Measurements from ENCODE around the gene TRIO.

Gene TRIO

GRCh38 chr5:14267991-14268708 is 125.0 kb downstream of the TRIO start:
- peaks cover 8% of the 10 kb centered on the region for H3K36me3 ChIP-seq (ENCODE audit: insufficient read depth, insufficient read length, low read length)
- H3K4me1 ChIP-seq (ENCODE audit: insufficient read depth, insufficient read length): peaks cover 10% of the 10 kb centered on the region
- no peaks in the 10 kb centered on the region for H3K9me3 ChIP-seq (ENCODE audit: insufficient read depth, low read length)
- no peak for DNase-seq (ENCODE audit: low read depth, low spot score)
- H3K4me3 ChIP-seq (ENCODE audit: insufficient read length, low read depth): no peak overlapping the region
- TF ChIP-seq ZNF274 (IDR thresholded peaks at IDR 0.05; ENCODE audit: low read depth, low read length) (no peak), YY1 (IDR thresholded peaks at IDR 0.05; ENCODE audit: insufficient read depth, insufficient read length) (no peak), SUZ12 (IDR thresholded peaks at IDR 0.05; ENCODE audit: extremely low read depth, insufficient read depth, insufficient read length) (no peak)
- H3K27me3 ChIP-seq (ENCODE audit: insufficient read depth, insufficient read length): no peaks in the 10 kb centered on the region
- H3K9ac ChIP-seq (ENCODE audit: insufficient read length, low read depth): no peak overlapping the region

- TF ChIP-seq ZNF274 (IDR thresholded peaks at IDR 0.05; ENCODE audit: low read depth, low read length): no peak
- no peak for TF ChIP-seq YY1 (IDR thresholded peaks at IDR 0.05; ENCODE audit: insufficient read depth, insufficient read length)
- TF ChIP-seq SUZ12 (IDR thresholded peaks at IDR 0.05; ENCODE audit: extremely low read depth, insufficient read depth, insufficient read length): no peak
- Histone ChIP-seq H3K4me1 (ENCODE audit: insufficient read depth, insufficient read length) (peaks cover 10% of the 10 kb centered on the region), H3K27me3 (ENCODE audit: insufficient read depth, insufficient read length) (no peaks in the 10 kb centered on the region), H3K9ac (ENCODE audit: insufficient read length, low read depth) (no peak overlapping the region), H3K4me3 (ENCODE audit: insufficient read length, low read depth) (no peak overlapping the region), H3K9me3 (ENCODE audit: insufficient read depth, low read length) (no peaks in the 10 kb centered on the region), H3K36me3 (ENCODE audit: insufficient read depth, insufficient read length, low read length) (peaks cover 8% of the 10 kb centered on the region)
- no peak for DNase-seq (ENCODE audit: low read depth, low spot score)
Measured at GRCh38 chr5:14268738-14269137, 125.6 kb downstream of the TRIO start.

GRCh38 chr5:14269395-14269794 is 126.3 kb downstream of the TRIO start:
- H3K4me1 ChIP-seq (ENCODE audit: insufficient read depth, insufficient read length): peaks cover 10% of the 10 kb centered on the region
- peaks cover 8% of the 10 kb centered on the region for H3K36me3 ChIP-seq (ENCODE audit: insufficient read depth, insufficient read length, low read length)
- no peak overlapping the region for H3K4me3 ChIP-seq (ENCODE audit: insufficient read length, low read depth)
- no peaks in the 10 kb centered on the region for H3K9me3 ChIP-seq (ENCODE audit: insufficient read depth, low read length)
- TF ChIP-seq ZNF274 (IDR thresholded peaks at IDR 0.05; ENCODE audit: low read depth, low read length): no peak
- no peak for TF ChIP-seq YY1 (IDR thresholded peaks at IDR 0.05; ENCODE audit: insufficient read depth, insufficient read length)
- no peak for TF ChIP-seq SUZ12 (IDR thresholded peaks at IDR 0.05; ENCODE audit: extremely low read depth, insufficient read depth, insufficient read length)
- H3K27me3 ChIP-seq (ENCODE audit: insufficient read depth, insufficient read length): no peaks in the 10 kb centered on the region
- DNase-seq (ENCODE audit: low read depth, low spot score): no peak
- no peak overlapping the region for H3K9ac ChIP-seq (ENCODE audit: insufficient read length, low read depth)

- peak; percentile 33 for DNase-seq (ENCODE audit: low read depth, low spot score)
- Histone ChIP-seq H3K4me1 (ENCODE audit: insufficient read depth, insufficient read length) (peaks cover 10% of the 10 kb centered on the region), H3K27me3 (ENCODE audit: insufficient read depth, insufficient read length) (no peaks in the 10 kb centered on the region), H3K36me3 (ENCODE audit: insufficient read depth, insufficient read length, low read length) (peaks cover 8% of the 10 kb centered on the region), H3K9me3 (ENCODE audit: insufficient read depth, low read length) (no peaks in the 10 kb centered on the region), H3K9ac (ENCODE audit: insufficient read length, low read depth) (peak overlapping the region; percentile 17), H3K4me3 (ENCODE audit: insufficient read length, low read depth) (no peak overlapping the region)
- no peak for TF ChIP-seq SUZ12 (IDR thresholded peaks at IDR 0.05; ENCODE audit: extremely low read depth, insufficient read depth, insufficient read length)
- no peak for TF ChIP-seq YY1 (IDR thresholded peaks at IDR 0.05; ENCODE audit: insufficient read depth, insufficient read length)
- no peak for TF ChIP-seq ZNF274 (IDR thresholded peaks at IDR 0.05; ENCODE audit: low read depth, low read length)
Measured at GRCh38 chr5:14270209-14270702, 127.1 kb downstream of the TRIO start.

- H3K9me3 ChIP-seq (ENCODE audit: insufficient read depth, low read length): no peaks in the 10 kb centered on the region
- H3K27me3 ChIP-seq (ENCODE audit: insufficient read depth, insufficient read length): no peaks in the 10 kb centered on the region
- TF ChIP-seq YY1 (IDR thresholded peaks at IDR 0.05; ENCODE audit: insufficient read depth, insufficient read length) (no peak), SUZ12 (IDR thresholded peaks at IDR 0.05; ENCODE audit: extremely low read depth, insufficient read depth, insufficient read length) (no peak), ZNF274 (IDR thresholded peaks at IDR 0.05; ENCODE audit: low read depth, low read length) (no peak)
- peaks cover 16% of the 10 kb centered on the region for H3K36me3 ChIP-seq (ENCODE audit: insufficient read depth, insufficient read length, low read length)
- no peak overlapping the region for H3K9ac ChIP-seq (ENCODE audit: insufficient read length, low read depth)
- no peak for DNase-seq (ENCODE audit: low read depth, low spot score)
- peaks cover 10% of the 10 kb centered on the region for H3K4me1 ChIP-seq (ENCODE audit: insufficient read depth, insufficient read length)
- H3K4me3 ChIP-seq (ENCODE audit: insufficient read length, low read depth): no peak overlapping the region
Measured at GRCh38 chr5:14272548-14273205, 129.5 kb downstream of the TRIO start.

GRCh38 chr5:14273207-14273767 is 130.1 kb downstream of the TRIO start:
- DNase-seq (ENCODE audit: low read depth, low spot score): no peak
- Histone ChIP-seq H3K9ac (ENCODE audit: insufficient read length, low read depth) (no peak overlapping the region), H3K4me1 (ENCODE audit: insufficient read depth, insufficient read length) (peaks cover 10% of the 10 kb centered on the region), H3K4me3 (ENCODE audit: insufficient read length, low read depth) (no peak overlapping the region), H3K27me3 (ENCODE audit: insufficient read depth, insufficient read length) (no peaks in the 10 kb centered on the region), H3K36me3 (ENCODE audit: insufficient read depth, insufficient read length, low read length) (peaks cover 16% of the 10 kb centered on the region), H3K9me3 (ENCODE audit: insufficient read depth, low read length) (no peaks in the 10 kb centered on the region)
- no peak for TF ChIP-seq SUZ12 (IDR thresholded peaks at IDR 0.05; ENCODE audit: extremely low read depth, insufficient read depth, insufficient read length)
- TF ChIP-seq ZNF274 (IDR thresholded peaks at IDR 0.05; ENCODE audit: low read depth, low read length): no peak
- no peak for TF ChIP-seq YY1 (IDR thresholded peaks at IDR 0.05; ENCODE audit: insufficient read depth, insufficient read length)

- Histone ChIP-seq H3K9ac (ENCODE audit: insufficient read length, low read depth) (no peak overlapping the region), H3K4me1 (ENCODE audit: insufficient read depth, insufficient read length) (no peaks in the 10 kb centered on the region), H3K36me3 (ENCODE audit: insufficient read depth, insufficient read length, low read length) (peaks cover 29% of the 10 kb centered on the region), H3K4me3 (ENCODE audit: insufficient read length, low read depth) (no peak overlapping the region), H3K9me3 (ENCODE audit: insufficient read depth, low read length) (no peaks in the 10 kb centered on the region), H3K27me3 (ENCODE audit: insufficient read depth, insufficient read length) (no peaks in the 10 kb centered on the region)
- DNase-seq (ENCODE audit: low read depth, low spot score): no peak
- TF ChIP-seq YY1 (IDR thresholded peaks at IDR 0.05; ENCODE audit: insufficient read depth, insufficient read length) (no peak), SUZ12 (IDR thresholded peaks at IDR 0.05; ENCODE audit: extremely low read depth, insufficient read depth, insufficient read length) (no peak), ZNF274 (IDR thresholded peaks at IDR 0.05; ENCODE audit: low read depth, low read length) (no peak)
Measured at GRCh38 chr5:14276380-14276779, 133.2 kb downstream of the TRIO start.
